HepG2 (cell line): ENCODE measurements around the gene LPCAT4.

Experiments used
- GABPA ChIP-seq, 2 experiments: IDR thresholded peaks; 2 replicates each; pipeline ENCODE4 v1.6.1; 2011 to 2016; ENCODE audit warnings: low read depth in 2 of 2, low read length in 1 of 2, missing biosample characterization in 1 of 2, missing genetic modification characterization in 1 of 2
- HNF4A ChIP-seq: sonication (generic); formaldehyde crosslinking; IDR thresholded peaks from 2 replicates; pipeline ENCODE4 v1.4.0; 2020; ENCODE audit warnings: missing genetic modification reagents
- KAT2B ChIP-seq: fragments of 150-350 bp; IDR thresholded peaks from 2 replicates; pipeline ENCODE4 v1.6.1; 2014; ENCODE audit warnings: low read depth, low read length, borderline replicate concordance
- NCOA1 ChIP-seq: sonication (generic); formaldehyde crosslinking; IDR thresholded peaks from 2 replicates; pipeline ENCODE4 v1.9.0; 2021; ENCODE audit warnings: missing genetic modification reagents
- POLR2A ChIP-seq, 2 experiments: IDR thresholded peaks; 2 replicates each; pipeline ENCODE4 v1.6.1; 2011; ENCODE audit warnings: low read depth in 2 of 2, low read length in 2 of 2, mild to moderate bottlenecking in 1 of 2, moderate library complexity in 1 of 2; ENCODE audit not compliant: insufficient read depth in 1 of 2
- ZFP37 ChIP-seq: sonication (generic); formaldehyde crosslinking; IDR thresholded peaks from 2 replicates; pipeline ENCODE4 v1.4.0; 2020; ENCODE audit warnings: missing genetic modification reagents, borderline replicate concordance
- ZNF329 ChIP-seq: sonication (generic); formaldehyde crosslinking; IDR thresholded peaks from 2 replicates; pipeline ENCODE4 v1.9.0; 2021; ENCODE audit warnings: low read depth, mild to moderate bottlenecking, missing genetic modification reagents
- TF ChIP-seq, protein P1 (sequence below): sonication (generic); formaldehyde crosslinking; IDR thresholded peaks from 2 replicates; pipeline ENCODE4 v1.5.0; 2020; ENCODE audit warnings: mild to moderate bottlenecking, missing genetic modification reagents, moderate library complexity
- TF ChIP-seq, protein P2 (sequence below): sonication (generic); formaldehyde crosslinking; conservative IDR thresholded peaks from 2 replicates; pipeline ENCODE4 v1.4.0; 2020; ENCODE audit warnings: missing genetic modification reagents

DNA sequence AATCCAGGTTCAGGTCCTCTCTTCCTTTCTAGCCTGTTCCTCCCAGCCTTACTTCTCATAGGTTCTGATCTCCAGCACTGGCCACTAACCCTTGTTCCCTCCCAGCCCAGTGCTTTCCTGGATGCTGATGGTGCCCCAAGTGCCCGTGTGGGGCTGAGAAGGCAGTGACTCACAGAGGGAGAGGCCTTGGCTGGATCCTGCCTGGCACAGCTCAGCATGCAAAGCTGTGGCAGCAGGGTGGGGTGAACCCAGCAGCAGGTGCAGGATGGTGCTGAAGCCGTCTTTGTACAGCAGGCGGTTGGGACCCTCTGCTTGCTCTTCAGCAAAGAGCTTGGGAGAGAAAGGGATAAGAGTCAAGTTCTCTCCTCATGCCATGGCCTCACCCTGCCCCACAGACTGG lies 7.6 kb downstream of the LPCAT4 start:
- TF ChIP-seq GABPA (IDR thresholded peaks at IDR 0.05; ENCODE audit: low read depth, low read length) (no peak), GABPA (CRISPR knock-in tag; IDR thresholded peaks at IDR 0.05; ENCODE audit: low read depth) (no peak), KAT2B (no peak), NCOA1 (CRISPR knock-in tag) (no peak), HNF4A (CRISPR knock-in tag) (no peak), ZFP37 (no peak), ZNF329 (no peak), POLR2A (IDR thresholded peaks at IDR 0.05; ENCODE audit: insufficient read depth in 1 of 2, low read depth in 2 of 2, low read length in 2 of 2) (no peak)
- TF ChIP-seq, protein P1, sequence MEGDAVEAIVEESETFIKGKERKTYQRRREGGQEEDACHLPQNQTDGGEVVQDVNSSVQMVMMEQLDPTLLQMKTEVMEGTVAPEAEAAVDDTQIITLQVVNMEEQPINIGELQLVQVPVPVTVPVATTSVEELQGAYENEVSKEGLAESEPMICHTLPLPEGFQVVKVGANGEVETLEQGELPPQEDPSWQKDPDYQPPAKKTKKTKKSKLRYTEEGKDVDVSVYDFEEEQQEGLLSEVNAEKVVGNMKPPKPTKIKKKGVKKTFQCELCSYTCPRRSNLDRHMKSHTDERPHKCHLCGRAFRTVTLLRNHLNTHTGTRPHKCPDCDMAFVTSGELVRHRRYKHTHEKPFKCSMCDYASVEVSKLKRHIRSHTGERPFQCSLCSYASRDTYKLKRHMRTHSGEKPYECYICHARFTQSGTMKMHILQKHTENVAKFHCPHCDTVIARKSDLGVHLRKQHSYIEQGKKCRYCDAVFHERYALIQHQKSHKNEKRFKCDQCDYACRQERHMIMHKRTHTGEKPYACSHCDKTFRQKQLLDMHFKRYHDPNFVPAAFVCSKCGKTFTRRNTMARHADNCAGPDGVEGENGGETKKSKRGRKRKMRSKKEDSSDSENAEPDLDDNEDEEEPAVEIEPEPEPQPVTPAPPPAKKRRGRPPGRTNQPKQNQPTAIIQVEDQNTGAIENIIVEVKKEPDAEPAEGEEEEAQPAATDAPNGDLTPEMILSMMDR (CRISPR knock-in tag) = no peak
- TF ChIP-seq, protein P2, sequence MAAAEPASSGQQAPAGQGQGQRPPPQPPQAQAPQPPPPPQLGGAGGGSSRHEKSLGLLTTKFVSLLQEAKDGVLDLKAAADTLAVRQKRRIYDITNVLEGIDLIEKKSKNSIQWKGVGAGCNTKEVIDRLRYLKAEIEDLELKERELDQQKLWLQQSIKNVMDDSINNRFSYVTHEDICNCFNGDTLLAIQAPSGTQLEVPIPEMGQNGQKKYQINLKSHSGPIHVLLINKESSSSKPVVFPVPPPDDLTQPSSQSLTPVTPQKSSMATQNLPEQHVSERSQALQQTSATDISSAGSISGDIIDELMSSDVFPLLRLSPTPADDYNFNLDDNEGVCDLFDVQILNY = no peak
